Mesendoderm (in vitro differentiated cells): ENCODE results near the gene PRKCB.

Experiments used
- DNase-seq: peaks from one replicate; pipeline ENCODE4 v3.0.0; 2013
- H2AK5ac ChIP-seq: 2 replicates; pipeline ENCODE4 v1.6.1; 2013; ENCODE audit warnings: low read length, inconsistent platforms
- H2BK120ac ChIP-seq: 2 replicates; pipeline ENCODE4 v1.6.1; 2013; ENCODE audit warnings: low read depth, mild to moderate bottlenecking, low read length, moderate library complexity, mixed read lengths
- H2BK15ac ChIP-seq: replicated peaks from 2 replicates; pipeline ENCODE4 v1.6.1; 2013; ENCODE audit warnings: low read depth, mild to moderate bottlenecking, moderate library complexity
- H2BK5ac ChIP-seq: 2 replicates; pipeline ENCODE4 v1.6.1; 2013; ENCODE audit warnings: low read length, inconsistent platforms
- H3K18ac ChIP-seq: 2 replicates; pipeline ENCODE4 v1.6.1; 2013; ENCODE audit warnings: mild to moderate bottlenecking, low read length, mixed read lengths
- H3K23ac ChIP-seq: one replicate; pipeline ENCODE4 v1.6.1; 2013; ENCODE audit warnings: low read length
- H3K27ac ChIP-seq: 2 replicates; pipeline ENCODE4 v1.5.1; 2013; ENCODE audit warnings: low read depth, mild to moderate bottlenecking, inconsistent platforms, low read length, moderate library complexity
- H3K27me3 ChIP-seq: 2 replicates; pipeline ENCODE4 v1.6.1; 2013; ENCODE audit warnings: low read length, control low read depth, mild to moderate bottlenecking, inconsistent platforms; ENCODE audit not compliant: insufficient read depth, poor library complexity
- H3K36me3 ChIP-seq: 2 replicates; pipeline ENCODE4 v1.6.1; 2013; ENCODE audit warnings: low read length, inconsistent platforms; ENCODE audit not compliant: control insufficient read depth, insufficient read depth
- H3K4ac ChIP-seq: one replicate; pipeline ENCODE4 v1.6.1; 2013; ENCODE audit warnings: low read depth, mild to moderate bottlenecking, low read length, moderate library complexity
- H3K4me1 ChIP-seq: 2 replicates; pipeline ENCODE4 v1.6.1; 2013; ENCODE audit warnings: low read depth, low read length, inconsistent platforms; ENCODE audit not compliant: control insufficient read depth
- H3K4me2 ChIP-seq: 2 replicates; pipeline ENCODE4 v1.6.1; 2013; ENCODE audit warnings: low read length
- H3K4me3 ChIP-seq: 2 replicates; pipeline ENCODE4 v1.5.1; 2013; ENCODE audit warnings: mild to moderate bottlenecking, low read length
- H3K56ac ChIP-seq: one replicate; pipeline ENCODE4 v1.6.1; 2013; ENCODE audit warnings: low read length
- H3K79me1 ChIP-seq: 2 replicates; pipeline ENCODE4 v1.6.1; 2013; ENCODE audit warnings: low read length, inconsistent platforms
- H3K79me2 ChIP-seq: 2 replicates; pipeline ENCODE4 v1.6.1; 2013; ENCODE audit warnings: mild to moderate bottlenecking, low read length; ENCODE audit not compliant: control insufficient read depth, insufficient read depth
- H3K9ac ChIP-seq: 2 replicates; pipeline ENCODE4 v1.6.1; 2013; ENCODE audit warnings: low read length, inconsistent platforms
- H4K5ac ChIP-seq: one replicate; pipeline ENCODE4 v1.6.1; 2013; ENCODE audit warnings: low read length
- H4K8ac ChIP-seq: one replicate; pipeline ENCODE4 v1.6.1; 2013; ENCODE audit warnings: low read depth, mild to moderate bottlenecking, control low read depth, low read length, moderate library complexity
- WGBS: extraction: QIAGEN DNeasy Blood & Tissue Kit; methylation state at CpG from one replicate; pipeline ENCODE4 v1.1.7; 2013; ENCODE audit warnings: low lambda C conversion rate, missing lambda C conversion rate; ENCODE audit not compliant: insufficient coverage; ENCODE audit errors: extremely low coverage; 5-methylcytosine and 5-hydroxymethylcytosine counted together

PRKCB gene

DNA sequence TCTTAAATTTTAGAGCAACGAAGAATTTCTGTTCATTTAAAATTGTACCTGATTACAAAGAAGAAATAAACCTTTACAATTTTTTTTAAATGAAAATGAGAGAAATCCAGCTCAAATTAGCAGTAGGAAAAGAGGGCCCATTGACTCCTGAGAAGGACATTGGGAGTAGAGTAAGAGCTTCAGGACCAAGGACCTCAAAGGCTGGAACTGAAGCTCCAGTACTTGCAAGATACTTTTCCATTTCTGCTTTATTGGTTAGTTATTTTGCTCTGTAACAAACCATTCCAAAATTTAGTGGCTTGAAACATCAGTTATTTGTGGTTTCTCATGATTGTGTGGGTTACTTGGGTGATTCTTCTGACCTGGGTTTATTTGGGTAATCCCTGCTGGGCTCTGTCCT lies 165.9 kb downstream of the PRKCB start:
- no peak overlapping the region for H3K4ac ChIP-seq
- H3K79me1 ChIP-seq: no peaks in the 10 kb centered on the region
- H3K36me3 ChIP-seq: no peaks in the 10 kb centered on the region
- H4K8ac ChIP-seq: no peak overlapping the region
- no peak overlapping the region for H3K56ac ChIP-seq
- no peak overlapping the region for H2BK120ac ChIP-seq
- WGBS: no CpG with 5 or more reads among the region's 1 CpG
- no peak overlapping the region for H3K18ac ChIP-seq
- H3K23ac ChIP-seq: no peak overlapping the region
- H3K9ac ChIP-seq: no peak overlapping the region
- no peak overlapping the region for H3K4me3 ChIP-seq
- no peaks in the 10 kb centered on the region for H3K27me3 ChIP-seq
- H3K4me2 ChIP-seq: no peak overlapping the region
- no peak for DNase-seq
- no peak overlapping the region for H4K5ac ChIP-seq
- H2AK5ac ChIP-seq: no peak overlapping the region
- no peak overlapping the region for H2BK15ac ChIP-seq
- H3K4me1 ChIP-seq: no peaks in the 10 kb centered on the region
- no peaks in the 10 kb centered on the region for H3K79me2 ChIP-seq
- no peak overlapping the region for H2BK5ac ChIP-seq
- no peak overlapping the region for H3K27ac ChIP-seq

DNA sequence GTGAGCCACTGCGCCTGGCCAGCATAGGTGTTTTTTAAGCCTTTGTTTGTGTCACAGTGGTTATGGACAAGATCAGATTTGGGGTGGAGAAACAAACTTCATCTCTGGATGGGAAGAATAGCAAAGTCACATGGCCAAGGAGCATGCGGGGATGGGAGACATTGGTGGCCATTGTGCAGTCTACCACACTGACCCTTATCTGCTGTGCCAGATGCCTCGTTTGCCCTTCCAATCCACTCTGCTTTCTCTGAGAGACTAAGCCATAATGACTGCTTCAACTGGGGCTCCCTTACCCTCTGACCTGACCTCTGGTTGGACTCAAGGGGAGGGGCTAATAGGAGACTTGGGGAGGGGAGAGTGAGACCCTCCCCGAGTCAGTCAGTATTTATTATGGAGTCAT lies 166.8 kb downstream of the PRKCB start:
- no peak overlapping the region for H2BK15ac ChIP-seq
- DNase-seq: no peak
- no peak overlapping the region for H3K4me3 ChIP-seq
- H3K56ac ChIP-seq: no peak overlapping the region
- no peak overlapping the region for H3K18ac ChIP-seq
- no peak overlapping the region for H3K4ac ChIP-seq
- no peaks in the 10 kb centered on the region for H3K4me1 ChIP-seq
- no peak overlapping the region for H3K27ac ChIP-seq
- H4K5ac ChIP-seq: no peak overlapping the region
- H3K27me3 ChIP-seq: no peaks in the 10 kb centered on the region
- no peak overlapping the region for H3K4me2 ChIP-seq
- no peak overlapping the region for H3K9ac ChIP-seq
- WGBS: no CpG with 5 or more reads among the region's 4 CpGs
- no peak overlapping the region for H3K23ac ChIP-seq
- no peaks in the 10 kb centered on the region for H3K79me2 ChIP-seq
- H3K36me3 ChIP-seq: no peaks in the 10 kb centered on the region
- H3K79me1 ChIP-seq: no peaks in the 10 kb centered on the region
- no peak overlapping the region for H4K8ac ChIP-seq
- no peak overlapping the region for H2BK5ac ChIP-seq
- no peak overlapping the region for H2BK120ac ChIP-seq
- H2AK5ac ChIP-seq: no peak overlapping the region

DNA sequence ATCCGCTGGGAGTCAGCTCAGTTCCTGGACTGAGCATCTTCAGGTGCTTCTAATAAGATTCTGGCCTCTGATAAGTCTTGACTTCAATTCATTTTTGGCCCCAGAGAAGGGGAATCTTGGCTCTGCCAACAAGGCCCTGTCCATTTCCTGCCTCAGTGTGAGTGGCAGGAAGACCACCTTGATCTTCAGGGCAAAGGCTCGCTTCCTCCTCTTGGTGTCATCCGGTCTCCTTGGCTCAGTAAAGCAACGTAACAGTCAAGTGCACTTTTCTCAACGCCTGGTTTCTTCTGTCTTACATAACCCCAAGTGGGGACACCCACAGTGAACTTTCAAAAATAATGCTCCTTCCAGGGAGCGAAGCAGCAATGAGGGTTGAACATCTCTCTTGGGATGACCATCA lies 169.8 kb downstream of the PRKCB start:
- Histone ChIP-seq H4K5ac (no peak overlapping the region), H3K18ac (no peak overlapping the region)
- WGBS: no CpG with 5 or more reads among the region's 6 CpGs

GRCh38 chr16:24007391-24007790 lies 171.6 kb downstream of the PRKCB start:
- Histone ChIP-seq H4K5ac (no peak overlapping the region), H3K18ac (no peak overlapping the region), H3K4me3 (no peak overlapping the region), H3K9ac (no peak overlapping the region), H3K79me1 (no peaks in the 10 kb centered on the region), H3K36me3 (no peaks in the 10 kb centered on the region), H3K56ac (no peak overlapping the region), H2BK15ac (no peak overlapping the region), H2BK120ac (no peak overlapping the region), H3K27me3 (no peaks in the 10 kb centered on the region), H3K23ac (no peak overlapping the region), H3K27ac (no peak overlapping the region), H4K8ac (no peak overlapping the region), H3K4ac (no peak overlapping the region), H3K4me2 (no peak overlapping the region), H3K79me2 (no peaks in the 10 kb centered on the region), H3K4me1 (no peaks in the 10 kb centered on the region), H2BK5ac (no peak overlapping the region), H2AK5ac (no peak overlapping the region)
- whole genome bisulfite sequencing: no CpG with 5 or more reads among the region's 7 CpGs
- DNase-seq: no peak

More for the DNA sequence above, 169.8 kb downstream of the PRKCB start:
- Histone ChIP-seq H3K4me1 (no peaks in the 10 kb centered on the region), H3K27ac (no peak overlapping the region), H3K4me3 (no peak overlapping the region), H2BK15ac (no peak overlapping the region), H3K4ac (no peak overlapping the region), H3K27me3 (no peaks in the 10 kb centered on the region), H2AK5ac (no peak overlapping the region), H2BK120ac (no peak overlapping the region), H3K56ac (no peak overlapping the region), H3K36me3 (no peaks in the 10 kb centered on the region), H2BK5ac (no peak overlapping the region), H3K4me2 (no peak overlapping the region), H3K79me2 (no peaks in the 10 kb centered on the region), H3K9ac (no peak overlapping the region), H3K23ac (no peak overlapping the region), H4K8ac (no peak overlapping the region), H3K79me1 (no peaks in the 10 kb centered on the region)
- no peak for DNase-seq

GRCh38 chr16:24007934-24008333 lies 172.2 kb downstream of the PRKCB start:
- no peak overlapping the region for H3K18ac ChIP-seq
- no peak overlapping the region for H3K4ac ChIP-seq
- no peak overlapping the region for H4K8ac ChIP-seq

DNA sequence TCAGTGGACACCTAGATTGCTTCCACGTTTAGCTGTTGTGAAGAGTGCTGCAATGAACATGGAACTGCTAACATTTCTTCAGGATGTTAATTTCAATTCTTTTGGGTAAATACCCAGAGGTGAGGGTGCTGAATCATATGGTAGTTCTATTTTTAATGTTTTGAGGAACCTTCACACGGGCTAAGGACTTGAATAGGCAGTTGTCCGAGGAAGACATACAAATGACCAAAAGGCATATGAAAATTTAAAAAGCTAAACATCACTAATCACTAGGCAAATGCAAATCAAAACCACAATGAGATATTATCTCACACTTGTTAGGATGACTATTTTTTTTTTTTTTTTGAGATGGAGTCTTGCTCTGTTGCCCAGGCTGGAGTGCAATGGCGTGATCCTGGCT lies 173.3 kb downstream of the PRKCB start:
- H3K56ac ChIP-seq: no peak overlapping the region
- H3K23ac ChIP-seq: no peak overlapping the region
- no peak overlapping the region for H3K18ac ChIP-seq
- no peak overlapping the region for H2BK120ac ChIP-seq
- no peaks in the 10 kb centered on the region for H3K27me3 ChIP-seq
- no CpG with 5 or more reads among the region's 4 CpGs for WGBS
- H3K36me3 ChIP-seq: no peaks in the 10 kb centered on the region
- no peaks in the 10 kb centered on the region for H3K4me1 ChIP-seq
- H3K79me2 ChIP-seq: no peaks in the 10 kb centered on the region
- no peak overlapping the region for H3K27ac ChIP-seq
- no peak for DNase-seq
- no peak overlapping the region for H3K4ac ChIP-seq
- H2BK5ac ChIP-seq: no peak overlapping the region
- no peak overlapping the region for H2AK5ac ChIP-seq
- no peak overlapping the region for H3K9ac ChIP-seq
- H3K4me2 ChIP-seq: no peak overlapping the region
- no peaks in the 10 kb centered on the region for H3K79me1 ChIP-seq
- H2BK15ac ChIP-seq: no peak overlapping the region
- no peak overlapping the region for H4K5ac ChIP-seq
- no peak overlapping the region for H4K8ac ChIP-seq
- H3K4me3 ChIP-seq: no peak overlapping the region

More at GRCh38 chr16:24007934-24008333, 172.2 kb downstream of the PRKCB start:
- Histone ChIP-seq H3K4me3 (no peak overlapping the region), H3K4me2 (no peak overlapping the region), H3K79me2 (no peaks in the 10 kb centered on the region), H4K5ac (no peak overlapping the region), H3K27ac (no peak overlapping the region), H2BK15ac (no peak overlapping the region), H2BK120ac (no peak overlapping the region), H3K36me3 (no peaks in the 10 kb centered on the region), H3K79me1 (no peaks in the 10 kb centered on the region), H3K56ac (no peak overlapping the region), H2AK5ac (no peak overlapping the region), H3K4me1 (no peaks in the 10 kb centered on the region), H3K9ac (no peak overlapping the region), H3K27me3 (no peaks in the 10 kb centered on the region), H2BK5ac (no peak overlapping the region), H3K23ac (no peak overlapping the region)
- WGBS: no CpG with 5 or more reads among the region's 1 CpG
- no peak for DNase-seq
